HepG2 (cell line): ENCODE results near the gene NGB. TPM values are rescaled to one million over a fixed set of nuclear protein-coding genes. Genes with fewer than 3 reads are reported as not detected.

Experiments used
- ATAC-seq: fragments of 200-7000 bp; cut with Tn5 transposase; 3 replicates; pipeline ENCODE4 v1.9.1; 2020; ENCODE audit warnings: mild to moderate bottlenecking, moderate library complexity
- BruUV-seq: library from RNA; stranded (reverse); fragments of 400-500 nt; replicated peaks from 2 replicates; lab custom pipeline; 2021; lab: Mats Ljungman, UMichigan
- CTCF ChIA-PET: fragments of 300-600 bp; formaldehyde crosslinking; extraction: SDS; loops from one replicate; lab custom pipeline; 2021; ENCODE audit warnings: low total read pairs, inconsistent platforms, low intra/inter-chr PET ratio; lab: Yijun Ruan, JAX
- POLR2A ChIA-PET: fragments of 350-600 bp; sonication (Branson Sonifier 250); formaldehyde crosslinking; loops from one replicate; lab custom pipeline; 2020; ENCODE audit warnings: antibody characterized with exemption, inconsistent platforms; lab: Yijun Ruan, JAX
- DNase-seq: peaks from one replicate; pipeline ENCODE4 v3.0.0-alpha.2; 2015; ENCODE audit warnings: low spot score
- FAIRE-seq: peaks from 3 replicates; lab custom pipeline; 2011; peaks lifted over from hg19 to GRCh38; lab: Jason Lieb, UNC
- H2AFZ ChIP-seq: one replicate; pipeline ENCODE4 v1.6.1; 2011; ENCODE audit warnings: low read length, inconsistent platforms
- H3K27ac ChIP-seq: fragments of 300-600 bp; 3 replicates; pipeline ENCODE4 v1.8.0; 2011; ENCODE audit warnings: mixed run types, mild to moderate bottlenecking, mixed read lengths, low read length, inconsistent platforms; ENCODE audit not compliant: insufficient read depth; ENCODE audit errors: extremely low read length
- H3K27me3 ChIP-seq, 2 experiments: fragments of 200-600 bp in 1 of 2; 2 replicates in 1 of 2; 3 replicates in 1 of 2; pipeline versions ENCODE4 v1.6.0 to v1.8.0; 2011; ENCODE audit warnings: low read length in 2 of 2, mild to moderate bottlenecking in 2 of 2, moderate library complexity in 2 of 2, inconsistent platforms in 1 of 2; ENCODE audit not compliant: insufficient read depth in 2 of 2, control insufficient read depth in 1 of 2
- H3K36me3 ChIP-seq, 2 experiments: fragments of 200-600 bp in 1 of 2; replicated peaks in 1 of 2; 2 replicates in 1 of 2; 3 replicates in 1 of 2; pipeline versions ENCODE4 v1.5.1 to v1.8.0; 2011; ENCODE audit warnings: low read length in 2 of 2, inconsistent platforms in 1 of 2; ENCODE audit not compliant: insufficient read depth in 2 of 2, control insufficient read depth in 1 of 2
- H3K4me1 ChIP-seq: 2 replicates; pipeline ENCODE4 v1.5.1; 2012; ENCODE audit warnings: low read length, inconsistent platforms; ENCODE audit not compliant: insufficient read depth
- H3K4me2 ChIP-seq: 2 replicates; pipeline ENCODE4 v1.6.0; 2011; ENCODE audit warnings: low read depth, low read length, inconsistent platforms
- H3K4me3 ChIP-seq, 3 experiments: fragments of 200-600 bp in 1 of 3; sonication (generic), shearing (Covaris generic) in 1 of 3; replicated peaks in 1 of 3; 2 replicates each; pipeline ENCODE4 v1.5.1; 2011 to 2016; ENCODE audit warnings: low read length in 3 of 3, inconsistent platforms in 2 of 3, low read depth in 2 of 3, mild to moderate bottlenecking in 2 of 3, control low read depth in 1 of 3, mixed read lengths in 1 of 3; ENCODE audit not compliant: insufficient read depth in 1 of 3
- H3K79me2 ChIP-seq: one replicate; pipeline ENCODE4 v1.6.1; 2011; ENCODE audit warnings: low read length, inconsistent platforms; ENCODE audit not compliant: insufficient read depth
- H3K9ac ChIP-seq: 2 replicates; pipeline ENCODE4 v1.6.0; 2011; ENCODE audit warnings: mild to moderate bottlenecking, low read depth, low read length, inconsistent platforms; ENCODE audit not compliant: insufficient read depth
- H3K9me3 ChIP-seq: 2 replicates; pipeline ENCODE4 v1.5.1; 2012; ENCODE audit warnings: mild to moderate bottlenecking, low read length
- H4K20me1 ChIP-seq: 2 replicates; pipeline ENCODE4 v1.6.0; 2011; ENCODE audit warnings: inconsistent platforms, mild to moderate bottlenecking, low read length, moderate library complexity; ENCODE audit not compliant: insufficient read depth
- ATF7 ChIP-seq, 2 experiments: fragments of 450-650 bp in 1 of 2; sonication (generic) in 1 of 2; formaldehyde crosslinking in 1 of 2; IDR thresholded peaks; 2 replicates each; pipeline versions ENCODE4 v1.4.0 to v1.6.1; 2016 to 2020; ENCODE audit warnings: antibody characterized with exemption in 1 of 2, mild to moderate bottlenecking in 1 of 2, missing genetic modification reagents in 1 of 2
- GABPA ChIP-seq, 2 experiments: IDR thresholded peaks; 2 replicates each; pipeline ENCODE4 v1.6.1; 2011 to 2016; ENCODE audit warnings: low read depth in 2 of 2, low read length in 1 of 2, missing biosample characterization in 1 of 2, missing genetic modification characterization in 1 of 2
- MLXIP ChIP-seq: sonication (generic); formaldehyde crosslinking; IDR thresholded peaks from 2 replicates; pipeline ENCODE4 v1.9.0; 2021; ENCODE audit warnings: missing genetic modification reagents, borderline replicate concordance
- SYNCRIP ChIP-seq: fragments of 200-400 bp; formaldehyde crosslinking; IDR thresholded peaks from 2 replicates; pipeline ENCODE4 v1.6.1; 2018; ENCODE audit warnings: mild to moderate bottlenecking, low read depth, low read length; ENCODE audit not compliant: insufficient read depth
- TARDBP ChIP-seq: sonication (generic); formaldehyde crosslinking; IDR thresholded peaks from 2 replicates; pipeline ENCODE4 v1.8.0; 2022; ENCODE audit warnings: mild to moderate bottlenecking, missing genetic modification reagents
- ZBTB38 ChIP-seq: sonication (generic); formaldehyde crosslinking; IDR thresholded peaks from 2 replicates; pipeline ENCODE4 v1.5.1; 2020; ENCODE audit warnings: mild to moderate bottlenecking, missing genetic modification reagents
- ZC3H4 ChIP-seq: sonication (generic); formaldehyde crosslinking; IDR thresholded peaks from 2 replicates; pipeline ENCODE4 v1.4.0; 2020; ENCODE audit warnings: missing genetic modification reagents, borderline replicate concordance
- ZNF124 ChIP-seq: sonication (generic); formaldehyde crosslinking; IDR thresholded peaks from 2 replicates; pipeline ENCODE4 v1.4.0; 2020; ENCODE audit warnings: missing genetic modification reagents
- ZNF136 ChIP-seq: sonication (generic); formaldehyde crosslinking; IDR thresholded peaks from 2 replicates; pipeline ENCODE4 v1.8.1; 2022; ENCODE audit warnings: low read depth, mild to moderate bottlenecking, moderate library complexity, missing genetic modification reagents
- ZNF598 ChIP-seq: sonication (generic); formaldehyde crosslinking; IDR thresholded peaks from 2 replicates; pipeline ENCODE4 v1.5.1; 2020; ENCODE audit warnings: mild to moderate bottlenecking, missing genetic modification reagents, borderline replicate concordance
- ZSCAN31 ChIP-seq: sonication (generic); formaldehyde crosslinking; IDR thresholded peaks from 2 replicates; pipeline ENCODE4 v1.5.0; 2020; ENCODE audit warnings: low read depth, mild to moderate bottlenecking, missing genetic modification reagents
- WGBS: methylation state at CpG from one replicate; pipeline ENCODE4 v1.1.6; 2017; ENCODE audit warnings: low lambda C conversion rate; 5-methylcytosine and 5-hydroxymethylcytosine counted together
- in situ Hi-C: cut with HindIII; loops from 2 replicates; pipeline ENCODE4 v1.10.0; 2017; ENCODE audit warnings: low pct_unique_long_range_greater_than_20kb; ENCODE audit not compliant: extremely low pct_ligation_motif_present
- intact Hi-C: fragments of 100-400 bp; cut with micrococcal nuclease; formaldehyde crosslinking; loops from one replicate; pipeline ENCODE4 v1.10.0; 2022; ENCODE audit not compliant: unreplicated experiment
- polyA plus RNA-seq, 8 experiments: library from polyadenylated mRNA; depleted of rRNA in 3 of 8; stranded (reverse) in 7 of 8; unstranded in 1 of 8; fragments of >200 nt; fragmentation: Illumina TruSeq in 4 of 8; extraction: Trizol in 4 of 8; gene quantifications; 2 replicates each; pipeline versions ENCODE4 v1.2.1 to v1.2.3, GENCODE V29; 2011 to 2016; ENCODE audit warnings: low read depth in 4 of 8, missing spikeins in 1 of 8, mixed read lengths in 1 of 8; ENCODE audit not compliant: insufficient read depth in 1 of 8
- total RNA-seq, 5 experiments: library from RNA; depleted of rRNA; stranded (reverse); fragments of >200 nt; fragmentation: Illumina TruSeq; extraction: Trizol; gene quantifications; 2 replicates each; pipeline ENCODE4 v1.2.3, GENCODE V29; 2016; ENCODE audit warnings: low read depth in 1 of 5
- TF ChIP-seq, protein P1 (sequence below): sonication (generic); formaldehyde crosslinking; IDR thresholded peaks from 2 replicates; pipeline ENCODE4 v1.5.1; 2020; ENCODE audit warnings: mild to moderate bottlenecking, missing genetic modification reagents, moderate library complexity

The NGB gene
- total and polyA plus RNA-seq, 2 of the 13 experiments (the other 11 are each of a cell fraction or from before 2014, with no cell fraction given): 0.04 TPM; not detected in 1

DNA sequence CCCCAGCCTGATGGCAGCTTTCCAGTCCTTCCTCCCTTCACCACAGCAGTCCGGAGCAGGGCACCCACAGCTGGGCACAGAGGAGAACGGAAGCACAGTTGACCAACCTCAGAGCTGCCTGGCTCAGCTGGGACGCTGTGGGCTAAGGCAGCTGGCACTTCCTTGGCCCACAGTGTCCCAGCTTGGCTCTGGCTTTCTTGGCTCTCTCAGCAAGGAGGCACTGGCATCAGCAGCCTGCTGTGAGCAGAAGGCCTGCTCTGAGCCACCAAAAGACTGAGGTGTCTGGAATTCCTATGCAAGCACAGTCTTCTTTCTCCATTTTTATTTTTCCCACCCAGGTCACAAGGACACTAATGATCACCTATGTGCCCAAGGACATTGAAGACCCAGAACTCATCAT is 32.6 kb downstream of the NGB start:
- Histone ChIP-seq H3K79me2 (no peaks in the 10 kb centered on the region), H3K27ac (no peak overlapping the region), H2AFZ (no peak overlapping the region), H3K9me3 (no peaks in the 10 kb centered on the region), H3K4me2 (no peak overlapping the region), H3K27me3 (0 out of 5 replicates have a peak, but pooled peaks cover 0 to 3% of the 10 kb centered on the region in 2 experiments), H4K20me1 (no peaks in the 10 kb centered on the region), H3K4me3 (no peak overlapping the region), H3K36me3 (no peaks in the 10 kb centered on the region), H3K4me1 (no peaks in the 10 kb centered on the region), H3K9ac (no peak overlapping the region)
- in situ Hi-C loops: no loop called here
- 31% methylated on average over 3 of the region's 3 CpGs for WGBS
- CTCF ChIA-PET: no interaction called here
- TF ChIP-seq, protein P1, sequence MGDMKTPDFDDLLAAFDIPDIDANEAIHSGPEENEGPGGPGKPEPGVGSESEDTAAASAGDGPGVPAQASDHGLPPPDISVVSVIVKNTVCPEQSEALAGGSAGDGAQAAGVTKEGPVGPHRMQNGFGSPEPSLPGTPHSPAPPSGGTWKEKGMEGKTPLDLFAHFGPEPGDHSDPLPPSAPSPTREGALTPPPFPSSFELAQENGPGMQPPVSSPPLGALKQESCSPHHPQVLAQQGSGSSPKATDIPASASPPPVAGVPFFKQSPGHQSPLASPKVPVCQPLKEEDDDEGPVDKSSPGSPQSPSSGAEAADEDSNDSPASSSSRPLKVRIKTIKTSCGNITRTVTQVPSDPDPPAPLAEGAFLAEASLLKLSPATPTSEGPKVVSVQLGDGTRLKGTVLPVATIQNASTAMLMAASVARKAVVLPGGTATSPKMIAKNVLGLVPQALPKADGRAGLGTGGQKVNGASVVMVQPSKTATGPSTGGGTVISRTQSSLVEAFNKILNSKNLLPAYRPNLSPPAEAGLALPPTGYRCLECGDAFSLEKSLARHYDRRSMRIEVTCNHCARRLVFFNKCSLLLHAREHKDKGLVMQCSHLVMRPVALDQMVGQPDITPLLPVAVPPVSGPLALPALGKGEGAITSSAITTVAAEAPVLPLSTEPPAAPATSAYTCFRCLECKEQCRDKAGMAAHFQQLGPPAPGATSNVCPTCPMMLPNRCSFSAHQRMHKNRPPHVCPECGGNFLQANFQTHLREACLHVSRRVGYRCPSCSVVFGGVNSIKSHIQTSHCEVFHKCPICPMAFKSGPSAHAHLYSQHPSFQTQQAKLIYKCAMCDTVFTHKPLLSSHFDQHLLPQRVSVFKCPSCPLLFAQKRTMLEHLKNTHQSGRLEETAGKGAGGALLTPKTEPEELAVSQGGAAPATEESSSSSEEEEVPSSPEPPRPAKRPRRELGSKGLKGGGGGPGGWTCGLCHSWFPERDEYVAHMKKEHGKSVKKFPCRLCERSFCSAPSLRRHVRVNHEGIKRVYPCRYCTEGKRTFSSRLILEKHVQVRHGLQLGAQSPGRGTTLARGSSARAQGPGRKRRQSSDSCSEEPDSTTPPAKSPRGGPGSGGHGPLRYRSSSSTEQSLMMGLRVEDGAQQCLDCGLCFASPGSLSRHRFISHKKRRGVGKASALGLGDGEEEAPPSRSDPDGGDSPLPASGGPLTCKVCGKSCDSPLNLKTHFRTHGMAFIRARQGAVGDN (CRISPR knock-in tag): no peak
- TF ChIP-seq ZBTB38 (no peak), MLXIP (CRISPR knock-in tag) (no peak), ZNF598 (CRISPR knock-in tag) (no peak), ATF7 (IDR thresholded peaks at IDR 0.05) (no peak), ATF7 (CRISPR knock-in tag; IDR thresholded peaks at IDR 0.05) (no peak), ZNF124 (CRISPR knock-in tag) (no peak), ZC3H4 (CRISPR knock-in tag) (no peak), ZNF136 (CRISPR knock-in tag) (no peak), SYNCRIP (no peak), TARDBP (CRISPR knock-in tag) (no peak), ZSCAN31 (no peak), GABPA (IDR thresholded peaks at IDR 0.05; ENCODE audit: low read depth, low read length) (no peak), GABPA (CRISPR knock-in tag; IDR thresholded peaks at IDR 0.05; ENCODE audit: low read depth) (no peak)
- POLR2A ChIA-PET: no interaction called here
- intact Hi-C loops: no loop called here
- BruUV-seq: no TSS peak
- ATAC-seq (no peak), DNase-seq (no peak), FAIRE-seq (no peak)
